DND-41 (cell line): ENCODE data around the gene SSUH2.

Experiments
- ATAC-seq: fragments of 200-7000 bp; cut with Tn5 transposase; 3 replicates; pipeline ENCODE4 v1.9.1; 2021; ENCODE audit warnings: low read depth; ENCODE audit not compliant: insufficient read depth
- DNase-seq: peaks from one replicate; pipeline ENCODE4 v3.0.0-alpha.2; 2020
- H2AFZ ChIP-seq: 2 replicates; pipeline ENCODE4 v1.6.0; 2012; ENCODE audit warnings: low read depth, low read length
- H3K27ac ChIP-seq: 2 replicates; pipeline ENCODE4 v1.5.1; 2012; ENCODE audit warnings: low read length, inconsistent platforms
- H3K27me3 ChIP-seq: fragments of 200-600 bp; sonication (generic); 2 replicates; pipeline ENCODE4 v1.6.0; 2012; ENCODE audit warnings: low read length, mild to moderate bottlenecking, inconsistent platforms; ENCODE audit not compliant: insufficient read depth, poor library complexity
- H3K36me3 ChIP-seq: 2 replicates; pipeline ENCODE4 v1.5.1; 2012; ENCODE audit warnings: low read length, inconsistent platforms; ENCODE audit not compliant: insufficient read depth
- H3K4me1 ChIP-seq: 2 replicates; pipeline ENCODE4 v1.5.1; 2012; ENCODE audit warnings: mild to moderate bottlenecking, low read length; ENCODE audit not compliant: insufficient read depth
- H3K4me2 ChIP-seq: 2 replicates; pipeline ENCODE4 v1.6.0; 2012; ENCODE audit warnings: mild to moderate bottlenecking, moderate library complexity, low read length, inconsistent platforms; ENCODE audit not compliant: insufficient read depth
- H3K4me3 ChIP-seq, 2 experiments: fragments of 200-600 bp in 1 of 2; shearing (Covaris generic) in 1 of 2; 2 replicates each; pipeline ENCODE4 v1.5.1; 2012 to 2016; ENCODE audit warnings: inconsistent platforms in 2 of 2, low read length in 2 of 2, mild to moderate bottlenecking in 2 of 2, low read depth in 1 of 2, moderate library complexity in 1 of 2
- H3K79me2 ChIP-seq: 2 replicates; pipeline ENCODE4 v1.6.0; 2012; ENCODE audit warnings: low read length, inconsistent platforms; ENCODE audit not compliant: insufficient read depth
- H3K9ac ChIP-seq: 2 replicates; pipeline ENCODE4 v1.6.0; 2012; ENCODE audit warnings: low read depth, mild to moderate bottlenecking, inconsistent platforms, low read length, moderate library complexity
- H3K9me3 ChIP-seq: 2 replicates; pipeline ENCODE4 v1.5.1; 2012; ENCODE audit warnings: low read length, moderate library complexity, mild to moderate bottlenecking, inconsistent platforms; ENCODE audit not compliant: insufficient read depth, severe bottlenecking
- H4K20me1 ChIP-seq: 2 replicates; pipeline ENCODE4 v1.6.0; 2012; ENCODE audit warnings: low read length; ENCODE audit not compliant: insufficient read depth
- EZH2 ChIP-seq: IDR thresholded peaks from 3 replicates; pipeline ENCODE4 v1.6.1; 2012; ENCODE audit warnings: borderline replicate concordance, low read depth, mild to moderate bottlenecking, moderate library complexity, low read length, inconsistent platforms; ENCODE audit not compliant: severe bottlenecking
- TF ChIP-seq, protein P1 (sequence below): IDR thresholded peaks from 2 replicates; pipeline ENCODE4 v1.5.1; 2012; ENCODE audit warnings: borderline replicate concordance, low read length, moderate library complexity, mild to moderate bottlenecking; ENCODE audit not compliant: poor library complexity, severe bottlenecking; ENCODE audit errors: extremely low read depth

Gene SSUH2

DNA sequence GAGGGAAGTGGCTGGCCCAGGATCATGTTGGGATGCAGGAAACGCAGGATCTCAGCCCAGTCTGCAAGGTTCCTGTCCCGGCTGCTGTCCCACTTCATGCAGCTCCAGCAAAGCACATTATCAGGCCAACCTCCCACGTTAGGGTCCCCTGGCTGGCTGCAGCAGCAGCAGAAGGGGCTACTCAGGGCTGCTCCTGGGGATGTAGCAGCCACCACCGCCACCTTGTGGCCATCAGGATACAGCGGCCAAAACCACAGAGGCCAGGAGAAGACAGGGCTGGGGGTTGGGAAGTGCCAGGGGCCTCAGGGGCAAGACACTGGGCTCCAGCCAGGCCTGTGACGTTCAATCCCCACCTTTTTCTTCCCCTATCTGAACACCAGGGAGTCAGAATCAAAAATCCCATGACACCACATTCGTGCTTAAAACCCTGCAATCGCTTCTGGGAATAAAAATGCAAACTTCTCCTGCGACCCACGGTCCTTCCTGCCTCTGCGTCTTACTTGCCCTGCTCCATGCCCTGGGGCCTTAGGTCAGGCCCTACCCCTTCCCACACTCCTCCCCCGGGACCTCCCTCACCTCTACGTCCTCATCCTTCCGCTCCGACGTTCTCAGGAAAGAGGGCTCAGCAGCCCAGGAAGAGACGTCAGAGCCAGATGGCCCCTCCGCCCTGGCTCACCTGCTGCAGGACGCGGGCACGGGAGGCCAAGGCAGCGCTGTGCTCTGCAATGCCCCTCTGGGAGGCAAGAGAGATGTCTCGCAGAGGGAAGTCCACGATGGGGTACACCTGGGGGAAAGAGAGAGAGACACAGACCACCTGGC, 21.5 kb downstream of the SSUH2 start:
- H2AFZ ChIP-seq, result no peak overlapping the region
- no peak overlapping the region for H3K4me3 ChIP-seq
- H3K9ac ChIP-seq, result no peak overlapping the region
- H3K27me3 ChIP-seq, result no peaks in the 10 kb centered on the region
- no peaks in the 10 kb centered on the region for H3K79me2 ChIP-seq
- H3K9me3 ChIP-seq, result no peaks in the 10 kb centered on the region
- peaks cover 4% of the 10 kb centered on the region; the same call in 1 of the 2 replicates for H4K20me1 ChIP-seq
- no peak overlapping the region for H3K27ac ChIP-seq
- no peak overlapping the region for H3K4me2 ChIP-seq
- DNase-seq (peak; percentile 56), ATAC-seq (peak; percentile 93)
- H3K36me3 ChIP-seq, result no peaks in the 10 kb centered on the region
- H3K4me1 ChIP-seq, result no peaks in the 10 kb centered on the region
- TF ChIP-seq, protein P1, sequence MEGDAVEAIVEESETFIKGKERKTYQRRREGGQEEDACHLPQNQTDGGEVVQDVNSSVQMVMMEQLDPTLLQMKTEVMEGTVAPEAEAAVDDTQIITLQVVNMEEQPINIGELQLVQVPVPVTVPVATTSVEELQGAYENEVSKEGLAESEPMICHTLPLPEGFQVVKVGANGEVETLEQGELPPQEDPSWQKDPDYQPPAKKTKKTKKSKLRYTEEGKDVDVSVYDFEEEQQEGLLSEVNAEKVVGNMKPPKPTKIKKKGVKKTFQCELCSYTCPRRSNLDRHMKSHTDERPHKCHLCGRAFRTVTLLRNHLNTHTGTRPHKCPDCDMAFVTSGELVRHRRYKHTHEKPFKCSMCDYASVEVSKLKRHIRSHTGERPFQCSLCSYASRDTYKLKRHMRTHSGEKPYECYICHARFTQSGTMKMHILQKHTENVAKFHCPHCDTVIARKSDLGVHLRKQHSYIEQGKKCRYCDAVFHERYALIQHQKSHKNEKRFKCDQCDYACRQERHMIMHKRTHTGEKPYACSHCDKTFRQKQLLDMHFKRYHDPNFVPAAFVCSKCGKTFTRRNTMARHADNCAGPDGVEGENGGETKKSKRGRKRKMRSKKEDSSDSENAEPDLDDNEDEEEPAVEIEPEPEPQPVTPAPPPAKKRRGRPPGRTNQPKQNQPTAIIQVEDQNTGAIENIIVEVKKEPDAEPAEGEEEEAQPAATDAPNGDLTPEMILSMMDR, result peak; percentile 85
- no peak for TF ChIP-seq EZH2

DNA sequence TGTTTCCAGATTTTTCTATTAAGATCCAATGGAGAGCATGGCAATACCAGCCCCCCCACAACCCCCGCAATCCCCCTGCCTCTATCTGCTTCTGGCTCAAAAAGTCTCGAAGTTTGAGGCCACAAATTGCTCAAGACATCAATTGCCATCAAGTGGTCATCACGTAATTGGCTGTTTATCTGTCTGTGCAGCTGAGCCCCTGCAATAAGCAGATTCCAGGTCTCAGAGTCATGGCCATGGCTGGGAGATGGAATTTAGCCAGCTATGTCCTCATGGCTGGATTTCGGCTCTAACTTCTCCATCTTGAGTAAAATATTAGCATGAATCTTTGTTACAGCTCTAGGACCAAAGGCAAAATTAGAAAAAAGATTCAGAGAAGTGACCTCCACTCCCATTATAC, 22.7 kb downstream of the SSUH2 start:
- Histone ChIP-seq H3K36me3 (no peaks in the 10 kb centered on the region), H3K9ac (no peak overlapping the region), H3K27me3 (no peaks in the 10 kb centered on the region), H3K27ac (no peak overlapping the region), H3K9me3 (no peaks in the 10 kb centered on the region), H3K4me1 (no peaks in the 10 kb centered on the region), H4K20me1 (peaks cover 4% of the 10 kb centered on the region; the same call in 1 of the 2 replicates), H3K4me2 (no peak overlapping the region), H3K4me3 (no peak overlapping the region), H2AFZ (no peak overlapping the region), H3K79me2 (no peaks in the 10 kb centered on the region)
- DNase-seq (no peak), ATAC-seq (no peak)
- no peak for TF ChIP-seq EZH2
- TF ChIP-seq, protein P1, result no peak

DNA sequence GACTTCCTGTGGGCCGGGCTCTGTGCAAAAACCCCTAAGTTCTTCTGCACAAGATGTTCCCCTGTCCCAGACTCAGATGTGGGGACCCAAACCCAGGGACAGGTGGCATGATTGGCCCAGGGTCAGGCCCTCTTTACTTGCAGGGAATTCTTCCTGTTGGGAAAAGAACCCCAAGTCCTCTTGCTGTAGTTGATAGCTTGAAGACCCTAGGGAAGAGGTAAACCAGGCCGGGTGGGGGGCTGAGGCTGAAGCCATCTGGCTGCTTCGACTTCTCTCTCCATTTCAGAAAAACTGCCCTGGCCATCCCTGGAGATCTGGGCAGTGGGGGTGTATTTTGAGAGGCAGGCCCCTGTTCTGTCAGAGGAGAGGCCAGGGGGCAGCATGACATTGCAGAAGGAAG, 23.5 kb downstream of the SSUH2 start:
- no peaks in the 10 kb centered on the region for H3K27me3 ChIP-seq
- no peaks in the 10 kb centered on the region for H3K9me3 ChIP-seq
- no peak overlapping the region for H3K9ac ChIP-seq
- no peak overlapping the region for H3K4me2 ChIP-seq
- ATAC-seq (no peak), DNase-seq (no peak)
- no peak overlapping the region for H3K4me3 ChIP-seq
- no peak overlapping the region for H2AFZ ChIP-seq
- TF ChIP-seq, protein P1, result no peak
- TF ChIP-seq EZH2, result no peak
- peaks cover 4% of the 10 kb centered on the region; the same call in 1 of the 2 replicates for H4K20me1 ChIP-seq
- H3K79me2 ChIP-seq, result no peaks in the 10 kb centered on the region
- no peak overlapping the region for H3K27ac ChIP-seq
- H3K36me3 ChIP-seq, result no peaks in the 10 kb centered on the region
- no peaks in the 10 kb centered on the region for H3K4me1 ChIP-seq
